Ishikawa (cell line): ENCODE measurements around the gene TEX13B.

Experiments
- EP300 ChIP-seq: IDR thresholded peaks from 2 replicates; pipeline ENCODE4 v1.6.1; 2012; ENCODE audit warnings: borderline replicate concordance
- MAX ChIP-seq: IDR thresholded peaks from 2 replicates; pipeline ENCODE4 v1.6.1; 2012
- NFIC ChIP-seq: IDR thresholded peaks from 2 replicates; pipeline ENCODE4 v1.6.1; 2012
- RAD21 ChIP-seq: IDR thresholded peaks from 2 replicates; pipeline ENCODE4 v1.6.1; 2012; ENCODE audit warnings: low read depth
- REST ChIP-seq: IDR thresholded peaks from 2 replicates; pipeline ENCODE4 v1.6.1; 2012; ENCODE audit warnings: low read depth, mild to moderate bottlenecking
- TAF1 ChIP-seq: IDR thresholded peaks from 2 replicates; pipeline ENCODE4 v1.6.1; 2012; ENCODE audit warnings: low read depth, mild to moderate bottlenecking
- TCF12 ChIP-seq: IDR thresholded peaks from 2 replicates; pipeline ENCODE4 v1.6.1; 2012; ENCODE audit warnings: low read depth
- TEAD4 ChIP-seq: IDR thresholded peaks from 2 replicates; pipeline ENCODE4 v1.6.1; 2012
- YY1 ChIP-seq: IDR thresholded peaks from 2 replicates; pipeline ENCODE4 v1.6.1; 2012; ENCODE audit warnings: low read depth

- TF ChIP-seq RAD21 (no peak), EP300 (no peak), NFIC (no peak), TEAD4 (no peak), TAF1 (no peak), TCF12 (no peak), YY1 (no peak), REST (no peak), MAX (no peak)
Measured at GRCh38 chrX:107935664-107936433, 46.3 kb downstream of the TEX13B start.
